Astrocyte (in vitro differentiated cells and primary cell): ENCODE measurements around the gene GDF3.

ENCODE experiments used
- CTCF ChIP-seq: IDR thresholded peaks from 2 replicates; pipeline ENCODE4 v1.5.1; 2011; ENCODE audit warnings: low read depth, mild to moderate bottlenecking, inconsistent platforms, low read length, moderate library complexity; ENCODE audit not compliant: insufficient read depth
- EZH2 ChIP-seq: IDR thresholded peaks from 2 replicates; pipeline ENCODE4 v1.6.1; 2012; ENCODE audit warnings: mild to moderate bottlenecking, low read length, inconsistent platforms; ENCODE audit not compliant: insufficient read depth

GRCh38 chr12:7732993-7733392, 37.4 kb upstream of the GDF3 start:
- TF ChIP-seq CTCF, result no peak
- TF ChIP-seq EZH2, result no peak
